Endodermal cell (in vitro differentiated cells): ENCODE measurements around the gene EZH2. TPM values are rescaled to one million over a fixed set of nuclear protein-coding genes. Genes with fewer than 3 reads are reported as not detected.

Source experiments
- DNase-seq: peaks from one replicate; pipeline ENCODE4 v3.0.0-alpha.2; 2017
- H3K27ac ChIP-seq: 2 replicates; pipeline ENCODE4 v1.5.1; 2013; ENCODE audit warnings: mild to moderate bottlenecking, low read depth, low read length, moderate library complexity
- H3K27me3 ChIP-seq: 2 replicates; pipeline ENCODE4 v1.6.1; 2013; ENCODE audit warnings: mild to moderate bottlenecking, low read length, moderate library complexity; ENCODE audit not compliant: insufficient read depth, control insufficient read depth, poor library complexity, severe bottlenecking
- H3K36me3 ChIP-seq: 2 replicates; pipeline ENCODE4 v1.7.0; 2013; ENCODE audit warnings: mild to moderate bottlenecking, low read length, moderate library complexity; ENCODE audit not compliant: control insufficient read depth, insufficient read depth
- H3K4me1 ChIP-seq: one replicate; pipeline ENCODE4 v1.7.0; 2013; ENCODE audit warnings: low read length; ENCODE audit not compliant: control insufficient read depth, insufficient read depth
- H3K4me3 ChIP-seq: 2 replicates; pipeline ENCODE4 v1.5.1; 2013; ENCODE audit warnings: mild to moderate bottlenecking, low read length, moderate library complexity
- H3K9ac ChIP-seq: 2 replicates; pipeline ENCODE4 v1.6.1; 2013; ENCODE audit warnings: mild to moderate bottlenecking, low read length, moderate library complexity; ENCODE audit not compliant: poor library complexity, severe bottlenecking; ENCODE audit errors: extremely low read depth
- H3K9me3 ChIP-seq: 2 replicates; pipeline ENCODE4 v1.6.1; 2013; ENCODE audit warnings: mild to moderate bottlenecking, low read length, moderate library complexity; ENCODE audit not compliant: control insufficient read depth
- H3K27ac Mint-ChIP-seq: 2 replicates; pipeline ENCODE4 v1.8.0; 2020; ENCODE audit warnings: mixed read lengths
- H3K27me3 Mint-ChIP-seq: 2 replicates; pipeline ENCODE4 v1.8.0; 2021; ENCODE audit warnings: mild to moderate bottlenecking, mixed read lengths; ENCODE audit not compliant: insufficient read depth
- H3K36me3 Mint-ChIP-seq: 2 replicates; pipeline ENCODE4 v1.8.0; 2020; ENCODE audit warnings: low read depth, mixed read lengths
- H3K4me1 Mint-ChIP-seq: 2 replicates; pipeline ENCODE4 v1.8.0; 2020; ENCODE audit warnings: mixed read lengths
- H3K4me3 Mint-ChIP-seq: 2 replicates; pipeline ENCODE4 v1.8.0; 2020; ENCODE audit warnings: mild to moderate bottlenecking, moderate library complexity, mixed read lengths
- H3K9me3 Mint-ChIP-seq: 2 replicates; pipeline ENCODE4 v1.8.0; 2020; ENCODE audit warnings: mild to moderate bottlenecking, mixed read lengths
- WGBS, 2 experiments: methylation state at CpG; one replicate each; pipeline versions ENCODE4 v1.1.5 to v1.1.7; 2013; ENCODE audit warnings: missing lambda C conversion rate in 2 of 2, mixed read lengths in 1 of 2; ENCODE audit not compliant: insufficient coverage in 1 of 2, insufficient read length in 1 of 2; 5-methylcytosine and 5-hydroxymethylcytosine counted together
- total RNA-seq, 2 donors: library from RNA; stranded (reverse); fragmentation: NEBNext Ultra II Directional in 1 of 2; extraction: Animal tissue kit (Norgen Biotek cat#: 25700) in 1 of 2; gene quantifications; 2 replicates in 1 of 2; 3 replicates in 1 of 2; pipeline ENCODE4 v1.2.1, GENCODE V29; 2021
- TF ChIP-seq, protein P1 (sequence below): fragments of 200-600 bp; sonication (generic); conservative IDR thresholded peaks from 2 replicates; pipeline ENCODE4 v1.5.0; 2021; ENCODE audit warnings: antibody characterized with exemption, mild to moderate bottlenecking

The EZH2 gene
- total RNA-seq, 2 donors from 2014 or later: 40.2 to 46.0 TPM

DNA sequence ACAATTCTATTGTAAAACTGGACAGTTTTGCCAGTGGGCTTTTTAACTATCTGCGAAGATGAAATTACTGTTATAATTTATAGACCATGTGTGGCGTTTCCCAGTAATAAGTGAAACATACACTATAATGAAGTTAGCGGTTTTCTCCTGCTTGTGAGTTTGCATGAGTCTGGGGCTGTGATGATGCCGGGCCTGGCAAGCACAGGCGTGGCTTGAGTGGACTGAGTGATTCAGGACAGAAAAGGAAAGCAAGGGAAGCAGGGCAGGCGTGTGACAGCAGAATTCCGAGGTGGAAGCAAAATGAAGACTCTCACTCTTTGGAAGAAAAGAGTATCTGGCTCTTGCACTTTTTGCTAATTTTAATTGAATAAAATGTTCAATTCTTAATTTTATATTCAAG lies 94.9 kb downstream of the EZH2 start:
- Histone ChIP-seq H3K9me3 (peaks cover 5% of the 10 kb centered on the region), H3K27ac (no peak overlapping the region), H3K9ac (no peak overlapping the region), H3K36me3 (peaks cover 83% of the 10 kb centered on the region), H3K4me1 (no peaks in the 10 kb centered on the region), H3K4me3 (no peak overlapping the region), H3K27me3 (no peaks in the 10 kb centered on the region)
- WGBS, 2 experiments: 91 to 96% methylated on average over 5 to 7 of the region's 7 CpGs
- no peak overlapping the region for H3K4me3 Mint-ChIP-seq
- no peak for DNase-seq
- TF ChIP-seq, protein P1, sequence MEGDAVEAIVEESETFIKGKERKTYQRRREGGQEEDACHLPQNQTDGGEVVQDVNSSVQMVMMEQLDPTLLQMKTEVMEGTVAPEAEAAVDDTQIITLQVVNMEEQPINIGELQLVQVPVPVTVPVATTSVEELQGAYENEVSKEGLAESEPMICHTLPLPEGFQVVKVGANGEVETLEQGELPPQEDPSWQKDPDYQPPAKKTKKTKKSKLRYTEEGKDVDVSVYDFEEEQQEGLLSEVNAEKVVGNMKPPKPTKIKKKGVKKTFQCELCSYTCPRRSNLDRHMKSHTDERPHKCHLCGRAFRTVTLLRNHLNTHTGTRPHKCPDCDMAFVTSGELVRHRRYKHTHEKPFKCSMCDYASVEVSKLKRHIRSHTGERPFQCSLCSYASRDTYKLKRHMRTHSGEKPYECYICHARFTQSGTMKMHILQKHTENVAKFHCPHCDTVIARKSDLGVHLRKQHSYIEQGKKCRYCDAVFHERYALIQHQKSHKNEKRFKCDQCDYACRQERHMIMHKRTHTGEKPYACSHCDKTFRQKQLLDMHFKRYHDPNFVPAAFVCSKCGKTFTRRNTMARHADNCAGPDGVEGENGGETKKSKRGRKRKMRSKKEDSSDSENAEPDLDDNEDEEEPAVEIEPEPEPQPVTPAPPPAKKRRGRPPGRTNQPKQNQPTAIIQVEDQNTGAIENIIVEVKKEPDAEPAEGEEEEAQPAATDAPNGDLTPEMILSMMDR: no peak
- peaks cover 82% of the 10 kb centered on the region for H3K36me3 Mint-ChIP-seq
- H3K27me3 Mint-ChIP-seq: no peaks in the 10 kb centered on the region
- no peaks in the 10 kb centered on the region for H3K4me1 Mint-ChIP-seq
- no peaks in the 10 kb centered on the region for H3K9me3 Mint-ChIP-seq
- H3K27ac Mint-ChIP-seq: no peak overlapping the region

DNA sequence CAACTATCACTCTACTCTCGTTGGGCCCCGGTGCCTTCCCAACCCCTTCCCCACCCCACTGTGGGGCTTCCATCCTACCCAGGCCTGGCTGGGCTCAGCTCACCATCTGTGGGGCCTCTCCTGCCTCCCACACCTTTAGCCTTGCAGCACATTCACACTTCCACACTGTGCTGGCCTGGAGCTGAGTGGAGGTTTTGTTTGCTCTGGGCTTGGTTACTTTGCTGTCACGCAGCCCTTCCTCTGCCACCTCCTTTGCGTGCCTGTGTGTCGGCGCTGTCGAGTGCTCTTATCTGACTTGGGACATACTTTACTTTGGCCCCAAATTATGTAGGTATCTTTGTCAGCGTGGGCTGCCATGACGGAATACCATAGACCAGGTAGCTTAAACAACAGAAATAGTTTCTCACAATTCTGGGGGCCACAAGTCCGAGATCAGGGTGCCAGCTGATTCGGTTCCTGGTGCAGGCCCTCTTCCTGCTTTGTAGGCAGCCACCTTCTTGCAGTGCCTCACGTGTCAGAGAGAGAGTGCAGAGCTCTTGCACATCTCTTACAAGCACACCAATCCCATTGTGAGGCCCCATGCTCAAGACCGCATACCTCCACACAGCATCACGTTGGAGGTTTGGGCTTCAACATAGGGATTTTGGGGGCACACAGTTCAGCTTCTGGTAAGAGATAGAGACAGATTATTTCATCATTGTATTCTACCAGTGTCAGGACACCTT lies 96.4 kb downstream of the EZH2 start:
- H3K27ac Mint-ChIP-seq: no peak overlapping the region
- WGBS, 2 experiments: 95 to 97% methylated on average over 12 to 14 of the region's 14 CpGs

DNA sequence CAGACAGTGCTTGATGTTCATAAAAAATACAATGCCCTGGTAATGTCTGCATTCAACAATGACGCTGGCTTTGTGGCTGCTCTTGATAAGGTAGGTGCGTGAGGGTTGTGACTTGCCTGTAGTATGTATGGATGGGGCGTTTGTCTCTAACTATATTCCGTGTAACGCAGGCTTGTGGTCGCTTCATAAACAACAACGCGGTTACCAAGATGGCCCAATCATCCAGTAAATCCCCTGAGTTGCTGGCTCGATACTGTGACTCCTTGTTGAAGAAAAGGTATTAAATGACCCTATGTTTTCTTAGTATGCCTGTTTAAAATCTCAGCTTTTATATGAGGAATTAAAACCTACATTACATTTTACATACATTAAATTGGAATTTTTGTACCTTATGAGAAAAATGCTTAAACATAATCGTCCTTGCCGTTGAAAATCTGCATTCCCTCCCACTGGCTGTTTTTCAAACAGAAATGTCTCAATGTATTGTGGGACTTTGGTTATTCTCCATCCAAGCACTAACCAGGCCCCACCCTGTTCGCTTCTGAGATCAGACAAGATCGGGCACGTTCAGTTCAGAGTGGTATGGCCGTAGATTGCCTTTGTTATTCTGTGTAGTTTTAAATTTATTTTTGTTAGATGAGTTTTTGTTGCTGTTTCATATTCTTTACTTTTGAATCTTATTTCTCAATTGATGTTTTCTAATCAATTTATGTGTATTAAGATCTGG lies 100.1 kb downstream of the EZH2 start:
- H3K27me3 ChIP-seq: no peaks in the 10 kb centered on the region
- no peaks in the 10 kb centered on the region for H3K9me3 Mint-ChIP-seq
- H3K27ac ChIP-seq: no peak overlapping the region
- 93 to 96% methylated on average over 7 to 15 of the region's 15 CpGs for WGBS, 2 experiments
- H3K36me3 ChIP-seq: peaks cover 48% of the 10 kb centered on the region
- no peak overlapping the region for H3K4me3 Mint-ChIP-seq
- no peaks in the 10 kb centered on the region for H3K27me3 Mint-ChIP-seq
- H3K36me3 Mint-ChIP-seq: peaks cover 62% of the 10 kb centered on the region
- no peak overlapping the region for H3K4me3 ChIP-seq
- H3K9ac ChIP-seq: no peak overlapping the region
- H3K9me3 ChIP-seq: no peaks in the 10 kb centered on the region
- no peak overlapping the region for H3K27ac Mint-ChIP-seq
- DNase-seq: no peak
- no peaks in the 10 kb centered on the region for H3K4me1 Mint-ChIP-seq
- H3K4me1 ChIP-seq: no peaks in the 10 kb centered on the region
- TF ChIP-seq, protein P1: no peak

More for the DNA sequence above, 96.4 kb downstream of the EZH2 start:
- no peaks in the 10 kb centered on the region for H3K4me1 Mint-ChIP-seq
- Histone ChIP-seq H3K27me3 (no peaks in the 10 kb centered on the region), H3K9me3 (no peaks in the 10 kb centered on the region), H3K4me3 (no peak overlapping the region), H3K9ac (no peak overlapping the region), H3K4me1 (no peaks in the 10 kb centered on the region), H3K36me3 (peaks cover 78% of the 10 kb centered on the region), H3K27ac (no peak overlapping the region)
- TF ChIP-seq, protein P1: no peak
- H3K36me3 Mint-ChIP-seq: peaks cover 79% of the 10 kb centered on the region
- no peaks in the 10 kb centered on the region for H3K27me3 Mint-ChIP-seq
- no peak overlapping the region for H3K4me3 Mint-ChIP-seq
- DNase-seq: no peak
- no peaks in the 10 kb centered on the region for H3K9me3 Mint-ChIP-seq
